GM19025 (cell line): ENCODE data around the gene MROH2A.

Experiments used
- ATAC-seq: cut with Tn5 transposase; IDR thresholded peaks from one replicate; pipeline ENCODE4 v1.9.1; 2021; ENCODE audit warnings: mild to moderate bottlenecking, low read depth, moderate library complexity; ENCODE audit not compliant: unreplicated experiment

Gene MROH2A

DNA sequence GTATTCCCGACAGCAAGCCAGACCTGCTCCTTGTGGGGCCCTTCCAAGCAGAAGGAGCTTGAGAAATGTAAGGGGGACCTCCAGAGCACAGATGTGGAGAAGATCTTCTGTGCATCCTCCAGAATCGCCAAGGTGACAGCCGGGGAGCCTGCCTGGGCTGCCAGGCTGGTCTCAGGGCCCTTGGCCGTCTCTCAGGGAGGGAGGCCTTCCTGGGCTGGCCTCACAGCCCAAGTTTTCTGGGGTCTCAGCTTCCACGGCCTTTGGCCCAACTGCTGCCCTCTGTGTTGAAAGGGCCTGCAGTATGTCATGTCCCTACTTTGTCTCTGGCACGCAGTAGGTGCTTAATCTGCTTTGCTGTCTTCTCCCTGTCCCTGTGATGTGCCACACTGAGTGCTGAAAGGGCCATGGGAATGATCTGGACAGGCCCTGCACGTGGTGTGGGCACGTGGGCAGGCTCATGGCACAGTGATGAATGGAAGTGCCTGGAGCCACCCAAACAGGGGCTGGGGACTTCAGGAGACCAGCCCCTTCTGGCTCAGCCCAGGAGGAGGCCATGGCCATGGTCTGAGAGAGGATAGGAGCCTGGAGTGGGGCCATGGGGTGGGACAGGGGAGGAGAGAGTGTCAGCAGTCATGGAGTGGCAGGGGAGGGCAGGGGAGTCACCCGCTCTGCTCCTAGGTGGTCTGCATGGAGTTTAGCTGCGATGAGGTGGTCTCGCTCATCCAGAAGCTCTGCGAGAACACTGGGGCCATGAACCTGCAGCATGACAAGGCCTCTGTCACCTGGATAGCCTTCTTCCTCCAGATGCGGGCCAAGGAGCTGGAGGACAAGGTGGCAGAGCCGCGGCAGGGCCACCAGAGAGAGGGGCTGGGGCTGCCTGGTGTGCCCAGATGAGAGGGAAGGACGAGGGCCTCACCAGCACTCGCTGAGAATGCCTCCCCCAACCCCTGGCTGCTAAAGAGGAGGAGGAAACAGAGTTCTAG is 40.8 kb downstream of the MROH2A start:
- no peak for ATAC-seq

DNA sequence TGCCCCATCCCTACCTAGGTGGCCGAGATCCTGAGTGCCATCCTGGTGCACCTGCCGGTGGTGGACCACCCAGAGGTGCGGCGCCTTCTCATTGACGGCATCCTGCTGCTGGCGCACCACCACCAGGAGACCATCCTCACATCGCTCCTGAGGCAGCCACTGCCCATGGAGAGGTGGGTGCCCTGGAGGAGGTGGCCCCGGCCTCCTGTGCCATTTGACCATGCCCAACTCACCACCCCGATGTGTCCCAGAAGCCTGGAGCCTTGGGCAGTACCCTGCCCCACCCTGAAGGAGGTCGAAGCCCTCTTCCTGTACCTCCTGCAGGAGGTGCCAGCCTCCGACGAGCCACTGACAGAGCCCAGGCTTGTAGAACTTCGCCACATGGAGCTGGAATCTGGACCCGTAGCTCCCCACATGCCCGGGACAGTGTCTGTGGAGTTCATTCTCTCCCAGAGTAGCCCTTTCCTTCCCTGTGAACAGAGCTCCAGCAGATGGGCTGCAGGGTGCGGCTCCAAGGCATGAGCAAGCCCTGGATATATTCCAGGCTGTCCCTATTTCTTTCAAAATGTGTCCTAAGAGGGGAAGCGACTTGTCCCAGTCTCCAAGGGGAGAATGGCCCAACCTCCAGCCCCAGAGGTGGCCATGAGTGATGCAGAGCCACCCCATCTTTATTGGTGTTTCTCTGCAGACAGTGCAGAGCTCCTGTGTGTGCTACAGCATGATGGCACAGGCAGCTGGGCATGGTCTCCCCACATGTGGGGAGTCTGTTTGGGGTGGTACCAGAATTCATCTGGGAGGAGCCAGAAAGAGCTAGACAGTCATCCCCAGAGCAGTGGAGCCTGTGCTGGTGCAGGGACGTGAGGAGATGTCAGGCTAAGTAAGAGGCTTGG is 42.0 kb downstream of the MROH2A start:
- ATAC-seq = no peak

DNA sequence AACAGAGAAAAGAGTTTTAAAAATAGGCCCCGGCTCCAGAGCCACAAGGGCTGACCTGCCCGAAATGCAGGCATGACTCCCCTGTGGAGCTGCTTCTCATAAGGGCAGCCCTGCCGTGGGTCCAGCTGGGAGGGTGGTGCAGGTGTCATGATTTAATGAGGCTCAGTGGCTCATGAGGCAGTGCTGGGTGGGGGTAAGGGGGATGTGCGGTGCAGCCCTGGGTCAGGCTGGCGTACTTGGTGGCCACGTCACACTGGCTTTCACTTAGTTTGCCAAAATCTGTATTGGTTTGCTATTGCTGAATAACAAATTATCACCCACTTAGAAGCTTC is 42.6 kb downstream of the MROH2A start:
- no peak for ATAC-seq

DNA sequence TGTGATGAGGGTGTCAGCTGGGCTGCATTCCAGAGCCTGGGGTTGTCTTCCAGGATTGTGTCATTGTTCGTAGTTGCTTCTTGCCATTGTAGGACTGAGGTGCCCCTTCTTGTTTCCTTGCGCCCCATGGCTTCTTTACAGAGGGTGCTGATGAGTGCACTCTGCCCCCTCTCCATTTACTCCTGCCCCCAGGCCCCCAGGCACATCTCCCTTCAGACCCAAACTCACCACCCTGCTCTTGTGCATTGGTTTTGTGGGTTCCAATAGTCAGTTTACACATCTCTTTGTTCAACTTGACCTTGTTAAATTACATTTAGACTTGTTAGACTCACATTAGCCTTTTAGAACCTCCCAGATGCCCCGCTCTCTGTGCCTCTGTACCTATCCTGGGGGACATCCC is 43.1 kb downstream of the MROH2A start:
- ATAC-seq = no peak

- no peak for ATAC-seq
Observed at GRCh38 chr2:233821709-233822100, 43.6 kb downstream of the MROH2A start.

DNA sequence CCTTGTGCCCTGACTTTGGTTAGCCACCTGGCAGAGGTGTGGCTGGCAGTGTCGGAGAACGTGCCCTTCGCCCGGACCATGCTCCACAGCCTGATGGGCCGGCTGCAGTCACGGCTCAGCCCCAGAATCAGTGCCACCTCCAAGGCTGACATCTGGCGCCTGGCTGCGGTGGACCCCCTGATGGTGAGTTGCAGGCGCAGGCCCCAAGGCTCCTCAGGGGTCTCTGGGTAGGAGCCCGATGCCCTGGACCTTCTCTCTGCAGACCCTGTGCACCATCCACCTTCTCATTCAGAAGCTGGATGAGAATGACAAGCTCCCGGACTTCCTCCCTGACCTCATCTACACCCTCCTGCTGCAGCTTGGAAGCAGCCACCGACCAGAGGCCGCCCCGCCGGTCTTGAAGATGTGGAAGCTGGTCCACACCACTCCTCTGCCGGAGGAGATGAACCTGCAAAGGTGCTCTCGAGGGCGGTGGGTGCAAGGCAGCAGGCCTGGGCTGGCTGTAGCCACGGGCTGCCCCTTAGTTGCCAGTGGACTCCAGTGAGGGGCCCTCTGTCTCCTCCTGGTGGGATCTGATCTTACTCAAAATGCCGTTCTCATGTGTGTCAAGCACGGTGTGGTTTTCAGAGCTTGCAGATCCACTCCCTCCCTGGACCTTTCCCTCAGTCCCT is 44.1 kb downstream of the MROH2A start:
- ATAC-seq = no peak

DNA sequence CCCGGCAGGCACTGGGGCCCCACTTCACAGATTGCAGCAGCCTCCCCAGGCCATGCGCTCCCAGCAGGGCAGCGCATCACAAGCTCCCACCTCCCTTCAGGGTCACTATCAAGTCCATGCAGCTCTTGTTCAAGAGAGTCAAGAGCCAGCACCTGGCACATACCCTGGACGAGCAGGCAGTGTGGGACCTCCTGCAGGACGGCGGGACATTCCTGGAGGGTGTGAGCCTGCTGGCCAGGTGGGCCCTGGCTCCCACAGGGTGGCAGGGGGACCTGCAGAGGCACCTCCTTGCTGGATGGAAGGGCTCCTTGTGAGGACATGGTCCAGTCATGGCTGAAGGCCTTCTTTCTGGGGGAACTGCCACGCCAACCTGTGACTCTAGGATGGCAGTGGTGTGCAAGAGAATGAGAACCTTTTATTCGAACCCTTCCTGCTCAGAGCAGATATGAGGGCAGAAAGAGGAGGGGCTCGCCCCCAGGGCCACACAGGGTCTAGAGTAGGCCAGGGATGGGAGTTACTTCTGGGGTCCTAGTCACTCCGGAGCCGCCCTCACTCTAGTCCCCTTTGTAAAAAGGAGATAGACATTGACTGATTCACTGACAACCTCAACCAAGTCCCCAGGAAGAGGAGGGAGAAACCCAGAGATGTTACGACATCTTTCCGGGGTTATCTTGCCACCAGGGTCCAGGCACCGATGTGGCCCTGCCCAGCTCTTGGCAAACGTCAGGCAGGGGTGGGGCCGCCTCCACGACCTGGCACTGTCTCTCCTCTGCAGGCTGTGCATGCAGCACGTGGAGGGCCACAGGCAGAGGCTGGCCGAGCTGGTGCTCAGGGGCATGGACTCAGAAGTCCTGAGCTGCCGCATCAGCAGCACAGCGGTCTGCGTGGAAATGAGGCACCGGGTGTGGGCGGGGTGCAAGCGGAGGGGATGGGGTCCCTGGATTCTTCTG is 44.9 kb downstream of the MROH2A start:
- ATAC-seq = no peak

DNA sequence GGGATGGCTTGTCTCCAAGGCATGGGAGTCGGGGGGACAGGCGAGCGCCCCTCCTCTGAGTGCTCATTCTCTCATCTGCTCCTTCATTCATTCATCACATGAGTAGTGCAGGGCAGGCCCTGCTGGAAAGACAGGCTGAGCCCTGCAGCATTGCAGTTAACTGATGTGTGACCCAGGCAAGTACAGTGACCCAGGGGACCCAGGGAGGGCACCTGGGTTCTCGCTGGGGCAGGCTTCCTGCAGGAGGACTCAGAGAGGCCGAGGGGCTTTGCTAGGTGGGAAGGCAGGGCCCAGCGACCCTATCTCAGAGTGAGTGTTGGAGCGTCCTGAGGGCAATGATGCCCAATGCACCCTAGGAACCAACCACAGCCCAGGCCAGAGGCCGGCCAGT is 45.6 kb downstream of the MROH2A start:
- no peak for ATAC-seq

GRCh38 chr2:233824373-233824772 is 46.2 kb downstream of the MROH2A start:
- no peak for ATAC-seq

- ATAC-seq = no peak
Observed at GRCh38 chr2:233828546-233829192, 50.5 kb downstream of the MROH2A start.

GRCh38 chr2:233829193-233830110 is 51.3 kb downstream of the MROH2A start:
- no peak for ATAC-seq

DNA sequence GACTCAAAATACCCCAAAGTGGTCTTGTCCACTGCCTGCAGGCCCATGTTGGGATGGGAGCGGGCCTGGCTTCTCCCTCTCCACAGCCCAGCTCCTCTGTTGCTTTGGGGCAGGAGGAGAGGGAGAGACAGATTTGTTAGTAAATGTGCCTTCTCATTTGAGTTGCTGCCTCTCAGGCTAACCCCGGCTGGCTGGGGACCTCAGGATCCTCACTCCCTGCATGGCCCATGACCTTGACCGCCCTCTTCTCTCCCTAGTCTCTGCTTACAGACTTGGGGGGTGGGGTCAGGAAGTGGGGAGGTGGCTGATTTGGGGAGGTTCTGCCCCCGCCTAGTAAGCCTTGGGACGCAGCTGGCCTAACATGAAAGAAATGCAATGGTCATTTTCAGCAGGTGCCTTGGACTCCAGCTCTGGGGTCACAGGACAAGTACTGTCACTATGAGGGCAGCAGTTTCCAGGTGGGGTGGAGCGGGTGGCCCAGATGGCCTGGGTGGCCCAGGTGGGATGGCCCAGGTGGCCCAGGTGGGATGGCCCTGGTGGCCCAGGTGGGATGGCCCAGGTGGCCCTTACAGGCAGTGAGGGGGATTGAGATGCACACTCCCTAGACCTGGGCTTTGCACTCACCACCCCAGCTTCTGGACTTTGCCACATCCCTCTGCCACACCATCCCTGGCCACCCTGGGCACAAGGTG is 52.1 kb downstream of the MROH2A start:
- ATAC-seq = no peak

GRCh38 chr2:233831011-233831721 is 53.0 kb downstream of the MROH2A start:
- ATAC-seq = no peak

- ATAC-seq = no peak
Observed at GRCh38 chr2:233831861-233832260, 53.7 kb downstream of the MROH2A start.

GRCh38 chr2:233832414-233832813 is 54.3 kb downstream of the MROH2A start:
- no peak for ATAC-seq

DNA sequence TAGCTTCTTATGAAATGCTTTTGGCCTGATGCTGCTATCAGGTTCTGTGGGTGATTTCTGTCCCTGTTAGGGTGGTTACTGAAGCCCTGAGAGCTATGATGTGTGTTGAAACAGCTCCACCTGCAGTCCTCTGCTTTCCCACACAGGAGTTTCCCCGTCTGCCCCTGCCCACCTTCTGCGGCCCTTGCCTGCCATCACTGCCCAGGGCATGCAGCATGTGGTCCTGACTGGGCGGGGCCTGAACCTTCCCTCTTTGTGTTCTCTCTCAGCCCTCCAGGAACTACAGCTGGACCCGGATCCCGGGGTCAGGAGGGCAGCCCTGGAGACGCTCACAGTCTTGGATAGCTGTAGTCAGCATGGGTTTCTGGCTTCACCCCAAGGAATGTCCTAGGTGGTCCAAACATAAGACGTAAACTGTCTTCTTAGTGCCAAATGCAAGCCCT is 54.8 kb downstream of the MROH2A start:
- no peak for ATAC-seq

GRCh38 chr2:233833345-233833744 is 55.2 kb downstream of the MROH2A start:
- ATAC-seq = no peak
